H9 (cell line): ENCODE data around the gene ANKRD13D. TPM values are rescaled to one million over a fixed set of nuclear protein-coding genes. Genes with fewer than 3 reads are reported as not detected.
A peak's percentile ranks its signal among the peaks of the same experiment; 100 is the strongest.

Source experiments
- DNase-seq: peaks from one replicate; pipeline ENCODE4 v3.0.0-alpha.2; 2017
- H2AFZ ChIP-seq: one replicate; pipeline ENCODE4 v1.6.1; 2013; ENCODE audit warnings: mild to moderate bottlenecking, low read length, control low read depth, moderate library complexity
- H2AK5ac ChIP-seq: 2 replicates; pipeline ENCODE4 v1.6.1; 2013; ENCODE audit warnings: low read length, control low read depth, mixed read lengths; ENCODE audit not compliant: insufficient read length
- H2BK120ac ChIP-seq: one replicate; pipeline ENCODE4 v1.6.1; 2013; ENCODE audit warnings: low read depth, mild to moderate bottlenecking, low read length, control low read depth, inconsistent platforms; ENCODE audit not compliant: poor library complexity, severe bottlenecking
- H2BK12ac ChIP-seq: 2 replicates; pipeline ENCODE4 v1.6.1; 2013; ENCODE audit warnings: low read length, control low read depth, mixed read lengths, low read depth; ENCODE audit not compliant: insufficient read length
- H2BK15ac ChIP-seq: 2 replicates; pipeline ENCODE4 v1.6.1; 2013; ENCODE audit warnings: low read depth, low read length, control low read depth
- H2BK20ac ChIP-seq: one replicate; pipeline ENCODE4 v1.6.1; 2013; ENCODE audit warnings: low read depth, mild to moderate bottlenecking, low read length, control low read depth, inconsistent platforms; ENCODE audit not compliant: poor library complexity, severe bottlenecking
- H2BK5ac ChIP-seq: 2 replicates; pipeline ENCODE4 v1.6.1; 2013; ENCODE audit warnings: low read length, control low read depth, mixed read lengths; ENCODE audit not compliant: insufficient read length
- H3K14ac ChIP-seq: 2 replicates; pipeline ENCODE4 v1.6.1; 2013; ENCODE audit warnings: low read length, control low read depth; ENCODE audit not compliant: insufficient read depth
- H3K18ac ChIP-seq: 2 replicates; pipeline ENCODE4 v1.6.1; 2013; ENCODE audit warnings: low read depth, mild to moderate bottlenecking, mixed read lengths, low read length, control low read depth; ENCODE audit not compliant: insufficient read length
- H3K23ac ChIP-seq: 2 replicates; pipeline ENCODE4 v1.6.1; 2013; ENCODE audit warnings: low read length, control low read depth, mixed read lengths, low read depth; ENCODE audit not compliant: insufficient read length
- H3K23me2 ChIP-seq: 2 replicates; pipeline ENCODE4 v1.6.1; 2013; ENCODE audit warnings: low read depth, mild to moderate bottlenecking, mixed read lengths, low read length, control low read depth; ENCODE audit not compliant: insufficient read length, poor library complexity, severe bottlenecking
- H3K27ac ChIP-seq: 2 replicates; pipeline ENCODE4 v1.5.1; 2013; ENCODE audit warnings: low read length, control low read depth, mixed read lengths, low read depth; ENCODE audit not compliant: insufficient read length
- H3K27me3 ChIP-seq: 2 replicates; pipeline ENCODE4 v1.6.1; 2013; ENCODE audit warnings: low read length, control low read depth, inconsistent platforms; ENCODE audit not compliant: insufficient read depth
- H3K4ac ChIP-seq: 2 replicates; pipeline ENCODE4 v1.6.1; 2013; ENCODE audit warnings: low read depth, mild to moderate bottlenecking, control low read depth, inconsistent platforms, low read length, moderate library complexity
- H3K4me1 ChIP-seq: 2 replicates; pipeline ENCODE4 v1.6.1; 2013; ENCODE audit warnings: low read length, control low read depth, inconsistent platforms; ENCODE audit not compliant: insufficient read depth
- H3K4me2 ChIP-seq: 2 replicates; pipeline ENCODE4 v1.6.1; 2013; ENCODE audit warnings: low read length, control low read depth, mixed read lengths; ENCODE audit not compliant: insufficient read length, insufficient read depth
- H3K56ac ChIP-seq: 2 replicates; pipeline ENCODE4 v1.6.1; 2013; ENCODE audit warnings: low read depth, mild to moderate bottlenecking, mixed read lengths, low read length, control low read depth; ENCODE audit not compliant: insufficient read length
- H3K79me1 ChIP-seq: 2 replicates; pipeline ENCODE4 v1.6.1; 2013; ENCODE audit warnings: low read depth, mild to moderate bottlenecking, moderate library complexity, low read length, control low read depth, inconsistent platforms; ENCODE audit not compliant: insufficient read depth, poor library complexity, severe bottlenecking
- H3K79me2 ChIP-seq: 2 replicates; pipeline ENCODE4 v1.6.1; 2013; ENCODE audit warnings: low read length, control low read depth, inconsistent platforms; ENCODE audit not compliant: insufficient read depth
- H3K9ac ChIP-seq: 2 replicates; pipeline ENCODE4 v1.6.1; 2013; ENCODE audit warnings: low read length, control low read depth, mixed read lengths; ENCODE audit not compliant: insufficient read length; ENCODE audit errors: extremely low read depth
- H3K9me3 ChIP-seq: one replicate; pipeline ENCODE4 v1.6.1; 2013; ENCODE audit warnings: low read depth, low read length, inconsistent platforms; ENCODE audit not compliant: control insufficient read depth
- H3T11ph ChIP-seq: one replicate; pipeline ENCODE4 v1.6.1; 2013; ENCODE audit warnings: mild to moderate bottlenecking, low read length, control low read depth, inconsistent platforms
- H4K20me1 ChIP-seq: one replicate; pipeline ENCODE4 v1.6.1; 2013; ENCODE audit not compliant: control insufficient read depth, insufficient read length, insufficient read depth
- H4K5ac ChIP-seq: 2 replicates; pipeline ENCODE4 v1.6.1; 2013; ENCODE audit warnings: low read depth, mild to moderate bottlenecking, mixed read lengths, low read length, control low read depth; ENCODE audit not compliant: insufficient read length
- H4K8ac ChIP-seq: replicated peaks from 2 replicates; pipeline ENCODE4 v1.6.1; 2013; ENCODE audit warnings: low read length, control low read depth, mixed read lengths, low read depth; ENCODE audit not compliant: insufficient read length
- H4K91ac ChIP-seq: 2 replicates; pipeline ENCODE4 v1.6.1; 2013; ENCODE audit warnings: low read depth, mild to moderate bottlenecking, moderate library complexity, mixed read lengths, low read length, control low read depth; ENCODE audit not compliant: insufficient read length
- H3K27ac Mint-ChIP-seq, 3 experiments: 2 replicates in 2 of 3; 3 replicates in 1 of 3; pipeline ENCODE4 v1.8.0; 2020 to 2021; ENCODE audit warnings: mixed read lengths in 3 of 3, mild to moderate bottlenecking in 1 of 3, moderate library complexity in 1 of 3
- H3K27me3 Mint-ChIP-seq: 2 replicates; pipeline ENCODE4 v1.8.0; 2021; ENCODE audit warnings: low read depth, mild to moderate bottlenecking, moderate library complexity, mixed read lengths
- H3K36me3 Mint-ChIP-seq, 3 experiments: 2 replicates in 2 of 3; 3 replicates in 1 of 3; pipeline ENCODE4 v1.8.0; 2020 to 2021; ENCODE audit warnings: low read depth in 3 of 3, mixed read lengths in 3 of 3; ENCODE audit not compliant: insufficient read depth in 1 of 3
- H3K4me1 Mint-ChIP-seq, 2 experiments: 2 replicates each; pipeline ENCODE4 v1.8.0; 2020; ENCODE audit warnings: mixed read lengths in 2 of 2
- H3K4me3 Mint-ChIP-seq, 2 experiments: 2 replicates in 1 of 2; 3 replicates in 1 of 2; pipeline ENCODE4 v1.8.0; 2020 to 2021; ENCODE audit warnings: mild to moderate bottlenecking in 2 of 2, mixed read lengths in 2 of 2, moderate library complexity in 1 of 2
- H3K9me3 Mint-ChIP-seq, 2 experiments: 2 replicates in 1 of 2; 3 replicates in 1 of 2; pipeline ENCODE4 v1.8.0; 2020; ENCODE audit warnings: mild to moderate bottlenecking in 2 of 2, mixed read lengths in 2 of 2, moderate library complexity in 1 of 2
- CTCF ChIP-seq: fragments of 200-600 bp; sonication (generic); conservative IDR thresholded peaks from 3 replicates; pipeline ENCODE4 v1.8.0; 2021; ENCODE audit warnings: antibody characterized with exemption, mild to moderate bottlenecking
- WGBS: extraction: QIAGEN DNeasy Blood & Tissue Kit; methylation state at CpG from one replicate; pipeline ENCODE4 v1.1.7; 2013; ENCODE audit warnings: missing lambda C conversion rate, low lambda C conversion rate, mixed read lengths; ENCODE audit not compliant: insufficient read length; ENCODE audit errors: extremely low coverage; 5-methylcytosine and 5-hydroxymethylcytosine counted together
- total RNA-seq: library from RNA; stranded (reverse); gene quantifications from 2 replicates; pipeline ENCODE4 v1.2.1, GENCODE V29; 2021

Gene ANKRD13D
- total RNA-seq, 1 experiment from 2014 or later = 42.1 TPM

- H2BK20ac ChIP-seq = no peak overlapping the region
- no peaks in the 10 kb centered on the region for H3K4me1 Mint-ChIP-seq
- H3K27me3 ChIP-seq = no peaks in the 10 kb centered on the region
- H3K9me3 Mint-ChIP-seq = no peaks in the 10 kb centered on the region
- no peaks in the 10 kb centered on the region for H3K9me3 ChIP-seq
- no CpG with 5 or more reads among the region's 6 CpGs for WGBS
- no peak overlapping the region for H2AK5ac ChIP-seq
- no peak overlapping the region for H3K18ac ChIP-seq
- H3K27me3 Mint-ChIP-seq = no peaks in the 10 kb centered on the region; the same call in 1 of the 2 replicates
- no peak overlapping the region for H4K91ac ChIP-seq
- H3K4me3 Mint-ChIP-seq = no peak overlapping the region
- H2AFZ ChIP-seq = no peak overlapping the region
- no peak overlapping the region for H4K8ac ChIP-seq
- H3K4me2 ChIP-seq = no peak overlapping the region
- H3K79me1 ChIP-seq = no peaks in the 10 kb centered on the region
- no peaks in the 10 kb centered on the region for H3K36me3 Mint-ChIP-seq
- no peaks in the 10 kb centered on the region for H3K4me1 ChIP-seq
- H3K27ac ChIP-seq = no peak overlapping the region
- DNase-seq = no peak
- H4K5ac ChIP-seq = no peak overlapping the region
- no peak for TF ChIP-seq CTCF
- no peak overlapping the region for H3K23ac ChIP-seq
- H2BK12ac ChIP-seq = no peak overlapping the region
- no peak overlapping the region for H3K14ac ChIP-seq
- H3K56ac ChIP-seq = no peak overlapping the region
- no peaks in the 10 kb centered on the region for H3K23me2 ChIP-seq
- H3K79me2 ChIP-seq = no peaks in the 10 kb centered on the region
- H4K20me1 ChIP-seq = no peaks in the 10 kb centered on the region
- no peak overlapping the region for H2BK5ac ChIP-seq
- H3K9ac ChIP-seq = no peak overlapping the region
- no peak overlapping the region for H3K4ac ChIP-seq
- H2BK120ac ChIP-seq = no peak overlapping the region
- no peak overlapping the region for H2BK15ac ChIP-seq
- peak overlapping the region in 1 of 3 experiments; percentile 16; a peak in 1 of 7 replicates for H3K27ac Mint-ChIP-seq
- H3T11ph ChIP-seq = no peak overlapping the region
These were observed 43.1 kb downstream of the ANKRD13D start for GRCh38 chr11:67332081-67332691.
